GM19238 (cell line): ENCODE measurements around the gene PDSS2.

ENCODE experiments used
- DNase-seq: peaks from one replicate; pipeline ENCODE4 v3.0.0; 2011; ENCODE audit warnings: low spot score; ENCODE audit not compliant: insufficient read length

Gene PDSS2

GRCh38 chr6:107361753-107362604 is 97.4 kb downstream of the PDSS2 start:
- no peak for DNase-seq

- DNase-seq = no peak
These were observed 98.9 kb downstream of the PDSS2 start for GRCh38 chr6:107360476-107360875.

GRCh38 chr6:107357842-107358241 is 101.5 kb downstream of the PDSS2 start:
- DNase-seq = no peak

- DNase-seq = no peak
These were observed 102.3 kb downstream of the PDSS2 start for GRCh38 chr6:107357031-107357430.

GRCh38 chr6:107355659-107356058 is 103.7 kb downstream of the PDSS2 start:
- no peak for DNase-seq

- DNase-seq = no peak
These were observed 104.9 kb downstream of the PDSS2 start for GRCh38 chr6:107354451-107354850.

GRCh38 chr6:107353773-107354382 is 105.5 kb downstream of the PDSS2 start:
- no peak for DNase-seq

- no peak for DNase-seq
These were observed 111.1 kb downstream of the PDSS2 start for GRCh38 chr6:107348224-107348623.

- no peak for DNase-seq
These were observed 114.0 kb downstream of the PDSS2 start for GRCh38 chr6:107345393-107345792.

- no peak for DNase-seq
These were observed 114.4 kb downstream of the PDSS2 start for GRCh38 chr6:107344981-107345380.

- no peak for DNase-seq
These were observed 115.0 kb downstream of the PDSS2 start for GRCh38 chr6:107344383-107344782.

GRCh38 chr6:107342144-107342543 is 117.2 kb downstream of the PDSS2 start:
- DNase-seq = no peak

GRCh38 chr6:107340881-107341280 is 118.5 kb downstream of the PDSS2 start:
- no peak for DNase-seq

GRCh38 chr6:107337191-107337741 is 122.1 kb downstream of the PDSS2 start:
- DNase-seq = no peak

GRCh38 chr6:107334026-107334425 is 125.3 kb downstream of the PDSS2 start:
- no peak for DNase-seq

GRCh38 chr6:107333491-107333890 is 125.9 kb downstream of the PDSS2 start:
- no peak for DNase-seq

- DNase-seq = no peak
These were observed 127.7 kb downstream of the PDSS2 start for GRCh38 chr6:107331409-107332386.

- DNase-seq = peak; percentile 32
These were observed 129.2 kb downstream of the PDSS2 start for GRCh38 chr6:107330168-107330567.

GRCh38 chr6:107329063-107329860 is 130.1 kb downstream of the PDSS2 start:
- no peak for DNase-seq

- no peak for DNase-seq
These were observed 131.3 kb downstream of the PDSS2 start for GRCh38 chr6:107328081-107328480.
